ENCODE data around the gene ZNF597.
A peak's percentile ranks its signal among the peaks of the same experiment; 100 is the strongest.

ZNF597 gene

DNA sequence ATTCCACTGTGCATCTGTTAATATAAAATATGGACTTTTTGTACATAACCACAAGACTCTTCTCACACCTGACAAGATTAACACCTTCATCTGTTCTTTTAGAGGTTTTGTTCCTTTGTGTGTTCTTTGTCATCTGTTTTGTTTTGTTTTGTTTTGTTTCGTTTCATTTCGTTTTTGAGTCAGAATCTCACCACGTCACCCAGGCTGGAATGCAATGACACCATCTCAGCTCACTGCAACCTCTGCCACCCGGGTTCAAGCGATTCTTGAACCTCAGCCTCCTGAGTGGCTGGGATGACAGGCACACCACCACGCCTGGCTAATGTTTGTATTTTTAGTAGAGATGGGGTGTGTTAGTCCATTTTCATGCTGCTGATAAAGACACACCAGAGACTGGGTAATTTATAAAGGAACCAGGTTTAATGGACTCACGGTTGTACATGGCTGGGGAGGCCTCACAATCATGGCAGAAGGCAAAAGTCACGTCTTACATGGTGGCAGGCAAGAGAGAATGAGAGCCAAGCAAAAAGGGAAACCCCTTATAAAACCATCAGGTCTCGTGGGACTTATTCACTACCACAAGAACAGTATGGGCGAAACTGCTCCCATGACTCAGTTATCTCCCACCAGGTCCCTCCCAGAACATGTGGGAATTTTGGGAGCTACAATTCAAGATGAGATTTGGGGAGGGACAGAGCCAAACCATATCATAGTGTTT lies 29.7 kb upstream of the ZNF597 start:
- no peaks in the 10 kb centered on the region for H3K27me3 ChIP-seq (ENCODE audit: control insufficient read depth, insufficient read depth, low read length)
- no peak overlapping the region for H3K27ac ChIP-seq (ENCODE audit: low read length)
- H3K4me1 ChIP-seq (ENCODE audit: control insufficient read depth, low read depth, low read length): peaks cover 4% of the 10 kb centered on the region
- no peaks in the 10 kb centered on the region for H3K9me3 ChIP-seq (ENCODE audit: control insufficient read depth, low read depth, low read length)
- H3K36me3 ChIP-seq (ENCODE audit: control insufficient read depth, low read depth, low read length): no peaks in the 10 kb centered on the region
- H3K9ac ChIP-seq (ENCODE audit: low read length): no peak overlapping the region
- H3K4me3 ChIP-seq (ENCODE audit: low read length): no peak overlapping the region

DNA sequence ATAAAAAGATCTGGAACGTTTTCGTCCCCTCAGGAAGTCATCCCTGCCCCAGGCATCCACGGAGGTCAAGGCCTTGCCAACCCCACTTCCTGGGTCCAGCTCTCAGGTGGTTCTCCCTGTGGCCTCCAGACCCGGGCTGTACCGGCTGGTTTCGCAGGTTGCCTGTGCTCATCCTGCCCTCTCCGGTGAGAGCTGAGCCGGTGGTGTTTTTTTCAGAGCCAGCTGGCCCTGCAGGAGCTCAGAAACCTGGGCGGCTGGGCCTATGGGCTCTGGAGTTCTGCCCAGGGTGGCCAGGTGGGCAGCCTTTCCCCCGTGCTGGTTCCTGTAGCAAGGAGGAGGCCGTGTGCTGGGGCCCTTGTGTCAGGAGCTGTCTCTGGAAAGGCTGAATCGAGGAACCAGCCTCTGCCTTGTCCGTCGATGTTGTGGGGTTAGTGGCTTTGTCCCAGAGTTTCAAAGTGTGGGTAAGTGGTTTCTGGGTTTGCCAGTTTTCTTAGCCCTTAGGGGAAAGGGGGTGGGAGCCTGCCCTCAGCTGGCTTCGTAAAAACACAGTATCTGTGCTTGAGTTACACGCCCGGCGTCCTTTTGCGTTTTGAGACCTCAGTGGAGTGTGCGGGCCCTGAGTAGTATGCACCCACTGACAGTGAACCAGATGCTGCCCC lies 28.3 kb upstream of the ZNF597 start:
- Histone ChIP-seq H3K27me3 (ENCODE audit: control insufficient read depth, insufficient read depth, low read length) (no peaks in the 10 kb centered on the region), H3K9ac (ENCODE audit: low read length) (no peak overlapping the region), H3K27ac (ENCODE audit: low read length) (no peak overlapping the region), H3K4me1 (ENCODE audit: control insufficient read depth, low read depth, low read length) (peaks cover 6% of the 10 kb centered on the region), H3K36me3 (ENCODE audit: control insufficient read depth, low read depth, low read length) (no peaks in the 10 kb centered on the region), H3K4me3 (ENCODE audit: low read length) (no peak overlapping the region), H3K9me3 (ENCODE audit: control insufficient read depth, low read depth, low read length) (no peaks in the 10 kb centered on the region)

DNA sequence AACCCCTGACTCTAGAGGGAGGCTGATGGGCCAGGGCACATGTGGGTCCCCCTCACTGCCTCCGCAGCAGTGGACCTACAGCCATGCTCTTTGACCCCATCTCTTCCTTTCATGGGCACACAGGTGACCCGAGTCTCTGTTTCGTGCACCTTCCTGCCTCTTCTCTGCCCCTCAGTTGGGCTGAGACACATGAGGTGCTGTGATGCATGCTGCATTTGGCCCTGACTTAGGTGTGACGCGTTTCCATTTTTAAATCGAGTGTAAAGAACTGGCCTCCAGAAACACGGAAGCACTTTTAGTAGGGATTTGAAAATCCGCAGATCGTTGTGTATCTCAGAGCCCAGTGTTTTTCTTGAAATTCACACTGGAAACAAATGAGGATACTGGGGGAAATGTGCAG lies 27.4 kb upstream of the ZNF597 start:
- Histone ChIP-seq H3K27me3 (ENCODE audit: control insufficient read depth, insufficient read depth, low read length) (no peaks in the 10 kb centered on the region), H3K9me3 (ENCODE audit: control insufficient read depth, low read depth, low read length) (no peaks in the 10 kb centered on the region), H3K4me3 (ENCODE audit: low read length) (no peak overlapping the region), H3K4me1 (ENCODE audit: control insufficient read depth, low read depth, low read length) (peaks cover 6% of the 10 kb centered on the region), H3K36me3 (ENCODE audit: control insufficient read depth, low read depth, low read length) (peaks cover 7% of the 10 kb centered on the region), H3K27ac (ENCODE audit: low read length) (no peak overlapping the region), H3K9ac (ENCODE audit: low read length) (no peak overlapping the region)

DNA sequence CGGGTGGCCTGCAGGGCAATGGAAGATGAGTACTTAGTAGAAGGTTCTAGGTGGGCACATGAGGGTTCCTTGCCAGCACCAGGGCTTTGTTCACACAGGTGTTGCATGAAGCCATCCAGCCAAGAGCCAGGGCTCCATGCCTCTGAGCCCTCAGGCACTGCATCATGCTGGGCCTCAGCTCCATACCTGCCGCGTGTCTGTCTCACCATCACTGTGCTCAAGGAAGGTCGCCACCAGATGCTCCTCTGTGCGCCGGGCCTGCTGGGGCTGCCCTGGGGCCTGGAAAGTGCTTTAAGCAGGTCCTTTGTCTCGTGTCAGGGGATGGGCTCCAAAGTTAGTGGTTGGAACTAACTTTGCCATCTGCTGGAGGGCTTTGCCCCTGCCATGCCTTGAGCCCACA lies 26.4 kb upstream of the ZNF597 start:
- H3K27me3 ChIP-seq (ENCODE audit: control insufficient read depth, insufficient read depth, low read length): no peaks in the 10 kb centered on the region
- H3K27ac ChIP-seq (ENCODE audit: low read length): no peak overlapping the region
- H3K4me1 ChIP-seq (ENCODE audit: control insufficient read depth, low read depth, low read length): peaks cover 6% of the 10 kb centered on the region
- no peaks in the 10 kb centered on the region for H3K9me3 ChIP-seq (ENCODE audit: control insufficient read depth, low read depth, low read length)
- peaks cover 7% of the 10 kb centered on the region for H3K36me3 ChIP-seq (ENCODE audit: control insufficient read depth, low read depth, low read length)
- no peak overlapping the region for H3K9ac ChIP-seq (ENCODE audit: low read length)
- H3K4me3 ChIP-seq (ENCODE audit: low read length): no peak overlapping the region

DNA sequence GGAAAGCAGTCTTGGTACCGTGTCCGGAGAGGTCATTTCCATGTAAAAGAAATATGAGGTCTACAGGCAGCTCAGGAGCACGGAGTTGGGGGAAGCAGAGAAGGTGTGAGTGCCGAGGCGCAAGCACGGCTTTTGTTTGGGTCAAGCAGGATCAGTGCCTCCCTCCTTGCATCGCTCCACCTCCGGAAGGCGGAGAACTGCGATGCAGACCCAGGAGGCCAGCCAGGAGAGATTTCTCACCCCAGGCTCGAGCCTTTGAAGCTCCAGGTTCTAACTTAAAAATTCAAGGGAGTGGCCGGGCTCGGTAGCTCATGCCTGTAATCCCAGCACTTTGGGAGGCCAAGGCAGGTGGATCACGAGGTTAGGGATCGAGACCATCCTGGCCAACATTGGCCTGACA lies 25.2 kb upstream of the ZNF597 start:
- Histone ChIP-seq H3K9ac (ENCODE audit: low read length) (no peak overlapping the region), H3K36me3 (ENCODE audit: control insufficient read depth, low read depth, low read length) (peaks cover 7% of the 10 kb centered on the region), H3K9me3 (ENCODE audit: control insufficient read depth, low read depth, low read length) (no peaks in the 10 kb centered on the region), H3K4me1 (ENCODE audit: control insufficient read depth, low read depth, low read length) (peaks cover 6% of the 10 kb centered on the region), H3K27me3 (ENCODE audit: control insufficient read depth, insufficient read depth, low read length) (no peaks in the 10 kb centered on the region), H3K27ac (ENCODE audit: low read length) (no peak overlapping the region), H3K4me3 (ENCODE audit: low read length) (peak overlapping the region; percentile 21)

DNA sequence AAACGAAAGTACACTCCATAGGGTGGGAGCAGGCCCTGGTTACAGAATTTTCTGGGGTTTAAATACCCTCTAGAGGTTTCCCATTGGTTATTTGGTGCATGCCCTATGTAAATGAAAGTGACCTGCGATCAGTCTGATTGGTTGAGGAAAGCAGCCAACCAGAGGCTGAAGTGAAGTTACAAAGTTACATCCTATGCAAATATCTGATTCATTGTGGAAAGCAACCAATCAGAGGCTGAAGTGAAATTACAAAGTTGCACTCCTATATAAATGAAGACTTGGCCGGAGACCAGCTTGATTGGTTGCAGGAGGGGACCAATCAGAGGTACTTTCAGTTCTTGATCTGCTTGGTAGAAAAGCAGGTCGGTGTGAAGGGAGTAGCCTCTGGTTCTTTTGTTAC lies 24.6 kb upstream of the ZNF597 start:
- H3K36me3 ChIP-seq (ENCODE audit: control insufficient read depth, low read depth, low read length): peaks cover 7% of the 10 kb centered on the region
- no peaks in the 10 kb centered on the region for H3K27me3 ChIP-seq (ENCODE audit: control insufficient read depth, insufficient read depth, low read length)
- H3K9ac ChIP-seq (ENCODE audit: low read length): no peak overlapping the region
- H3K4me1 ChIP-seq (ENCODE audit: control insufficient read depth, low read depth, low read length): peaks cover 6% of the 10 kb centered on the region
- H3K27ac ChIP-seq (ENCODE audit: low read length): no peak overlapping the region
- H3K4me3 ChIP-seq (ENCODE audit: low read length): peak overlapping the region; percentile 21
- H3K9me3 ChIP-seq (ENCODE audit: control insufficient read depth, low read depth, low read length): no peaks in the 10 kb centered on the region

DNA sequence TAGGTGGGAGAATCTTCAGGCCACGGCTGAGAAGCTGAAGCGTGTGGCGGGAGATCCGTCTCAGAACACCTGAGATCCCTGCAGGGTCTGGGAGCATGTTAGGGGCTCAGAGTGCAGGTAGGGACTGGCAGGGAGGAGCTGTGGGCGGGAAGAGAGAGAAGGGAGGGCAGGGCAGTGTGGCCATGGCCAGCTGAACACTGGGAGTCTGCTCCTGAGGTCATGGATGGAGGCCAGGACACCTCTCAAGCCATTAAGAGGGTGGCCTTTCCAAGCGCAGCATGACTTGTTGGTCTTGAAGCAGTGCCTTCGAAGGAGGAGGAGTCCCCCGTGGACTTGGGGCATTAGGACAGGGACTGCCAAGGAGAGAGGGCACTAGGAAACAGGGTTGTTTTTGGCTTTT lies 23.9 kb upstream of the ZNF597 start:
- Histone ChIP-seq H3K27me3 (ENCODE audit: control insufficient read depth, insufficient read depth, low read length) (no peaks in the 10 kb centered on the region), H3K9me3 (ENCODE audit: control insufficient read depth, low read depth, low read length) (no peaks in the 10 kb centered on the region), H3K27ac (ENCODE audit: low read length) (no peak overlapping the region)

DNA sequence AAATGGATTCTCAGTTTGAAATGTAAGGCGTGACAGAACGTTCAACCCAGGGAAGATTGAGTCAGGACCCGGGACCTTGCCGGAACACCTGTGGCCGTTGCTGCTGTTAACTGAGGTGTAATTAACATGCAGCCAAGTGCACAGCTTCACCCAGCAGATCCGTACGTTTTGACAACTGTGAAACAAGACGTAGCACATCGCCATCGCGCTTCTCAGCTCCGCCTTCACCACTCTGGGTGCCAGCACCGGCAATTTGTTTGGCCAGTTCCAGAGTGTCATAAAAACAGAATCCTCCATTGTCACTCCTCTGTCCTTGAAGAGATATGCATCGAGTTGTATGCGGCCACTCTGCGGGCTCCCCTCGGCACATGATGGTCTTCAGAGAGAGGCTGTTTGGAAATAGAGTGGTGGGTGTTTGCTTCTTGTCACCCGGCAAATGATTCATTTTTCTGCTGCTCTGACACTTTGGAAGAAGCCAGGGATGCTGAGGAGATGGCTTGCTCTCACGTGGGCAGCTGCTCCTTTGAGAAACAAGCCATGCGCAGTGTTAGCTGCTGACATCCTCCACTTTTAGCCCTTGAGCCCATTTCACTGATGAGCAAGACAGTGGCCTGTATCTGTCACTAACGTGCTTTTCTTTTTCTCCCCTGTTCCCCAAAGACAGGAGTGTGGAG lies 22.7 kb upstream of the ZNF597 start:
- peaks cover 7% of the 10 kb centered on the region for H3K36me3 ChIP-seq (ENCODE audit: control insufficient read depth, low read depth, low read length)
- H3K27ac ChIP-seq (ENCODE audit: low read length): no peak overlapping the region
- peaks cover 6% of the 10 kb centered on the region for H3K4me1 ChIP-seq (ENCODE audit: control insufficient read depth, low read depth, low read length)
- no peak overlapping the region for H3K4me3 ChIP-seq (ENCODE audit: low read length)
- H3K27me3 ChIP-seq (ENCODE audit: control insufficient read depth, insufficient read depth, low read length): no peaks in the 10 kb centered on the region
- no peaks in the 10 kb centered on the region for H3K9me3 ChIP-seq (ENCODE audit: control insufficient read depth, low read depth, low read length)
- H3K9ac ChIP-seq (ENCODE audit: low read length): no peak overlapping the region

More for the DNA sequence above, 23.9 kb upstream of the ZNF597 start:
- H3K36me3 ChIP-seq (ENCODE audit: control insufficient read depth, low read depth, low read length): peaks cover 7% of the 10 kb centered on the region
- H3K9ac ChIP-seq (ENCODE audit: low read length): no peak overlapping the region
- peaks cover 6% of the 10 kb centered on the region for H3K4me1 ChIP-seq (ENCODE audit: control insufficient read depth, low read depth, low read length)
- H3K4me3 ChIP-seq (ENCODE audit: low read length): no peak overlapping the region

DNA sequence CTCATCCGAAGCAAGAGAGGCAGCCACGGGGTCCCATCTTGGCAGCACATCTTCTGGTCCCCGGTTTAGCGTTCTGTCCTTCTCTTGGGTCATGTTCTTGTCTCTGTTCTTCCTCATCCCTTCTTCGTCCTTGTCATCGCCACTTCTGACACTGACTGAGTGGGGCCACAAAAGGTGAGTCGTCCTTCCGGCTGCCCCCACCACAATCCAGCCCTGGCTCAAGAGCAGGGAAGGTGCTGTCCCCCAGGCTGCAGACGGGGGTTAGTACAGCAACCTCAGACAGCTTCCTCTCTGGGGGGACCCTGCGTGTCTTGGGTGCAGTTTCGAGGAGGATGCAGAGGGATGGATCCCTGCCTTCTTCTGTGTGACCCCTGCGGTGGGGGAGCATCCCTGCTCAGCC lies 22.0 kb upstream of the ZNF597 start:
- Histone ChIP-seq H3K36me3 (ENCODE audit: control insufficient read depth, low read depth, low read length) (peaks cover 7% of the 10 kb centered on the region), H3K9me3 (ENCODE audit: control insufficient read depth, low read depth, low read length) (no peaks in the 10 kb centered on the region), H3K27ac (ENCODE audit: low read length) (no peak overlapping the region), H3K27me3 (ENCODE audit: control insufficient read depth, insufficient read depth, low read length) (no peaks in the 10 kb centered on the region), H3K9ac (ENCODE audit: low read length) (no peak overlapping the region), H3K4me3 (ENCODE audit: low read length) (no peak overlapping the region), H3K4me1 (ENCODE audit: control insufficient read depth, low read depth, low read length) (peaks cover 6% of the 10 kb centered on the region)

DNA sequence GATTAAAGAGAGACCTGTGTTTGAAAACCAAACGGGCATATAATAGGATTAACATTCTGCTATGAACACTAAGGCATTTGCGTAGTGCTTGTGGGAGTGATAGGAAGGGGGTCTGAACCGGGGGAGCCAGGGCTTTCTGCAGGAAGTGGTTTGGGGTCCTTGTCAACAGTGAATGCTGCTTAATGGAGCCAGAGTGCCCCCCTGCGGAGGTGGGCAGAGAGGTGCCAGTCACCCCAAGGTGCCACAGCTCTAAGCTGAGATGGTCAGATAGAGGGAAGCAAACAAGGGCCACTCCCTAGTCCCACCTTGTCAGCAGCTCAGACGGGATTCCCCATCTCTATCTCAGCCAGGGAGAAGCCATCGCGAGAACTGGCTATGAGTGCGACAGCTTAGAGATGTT lies 17.8 kb upstream of the ZNF597 start:
- Histone ChIP-seq H3K36me3 (ENCODE audit: control insufficient read depth, low read depth, low read length) (peaks cover 4% of the 10 kb centered on the region), H3K27ac (ENCODE audit: low read length) (no peak overlapping the region), H3K4me3 (ENCODE audit: low read length) (no peak overlapping the region), H3K27me3 (ENCODE audit: control insufficient read depth, insufficient read depth, low read length) (no peaks in the 10 kb centered on the region), H3K4me1 (ENCODE audit: control insufficient read depth, low read depth, low read length) (peaks cover 15% of the 10 kb centered on the region), H3K9me3 (ENCODE audit: control insufficient read depth, low read depth, low read length) (no peaks in the 10 kb centered on the region), H3K9ac (ENCODE audit: low read length) (no peak overlapping the region)

DNA sequence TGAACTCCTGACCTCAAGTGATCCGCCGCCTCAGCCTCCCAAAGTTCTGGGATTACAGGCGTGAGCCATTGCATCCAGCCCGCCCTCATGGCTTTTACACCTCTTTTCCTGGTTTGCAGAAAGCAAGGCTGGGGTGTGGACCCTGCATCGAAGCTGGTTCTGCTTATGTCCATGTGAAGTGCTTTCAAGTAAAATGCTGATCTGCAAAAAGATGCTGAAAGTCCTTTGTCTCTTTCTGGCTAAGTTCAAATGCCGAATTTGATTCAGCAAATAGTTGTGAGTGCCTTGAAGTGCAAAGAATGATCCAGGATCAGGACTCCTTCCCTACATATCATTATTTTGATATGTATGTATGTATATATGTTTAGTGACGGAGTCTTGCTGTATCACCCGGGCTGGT lies 17.3 kb upstream of the ZNF597 start:
- H3K27me3 ChIP-seq (ENCODE audit: control insufficient read depth, insufficient read depth, low read length): no peaks in the 10 kb centered on the region
- H3K9ac ChIP-seq (ENCODE audit: low read length): no peak overlapping the region
- H3K4me1 ChIP-seq (ENCODE audit: control insufficient read depth, low read depth, low read length): peaks cover 15% of the 10 kb centered on the region
- H3K27ac ChIP-seq (ENCODE audit: low read length): no peak overlapping the region
- no peak overlapping the region for H3K4me3 ChIP-seq (ENCODE audit: low read length)
- H3K36me3 ChIP-seq (ENCODE audit: control insufficient read depth, low read depth, low read length): no peaks in the 10 kb centered on the region
- H3K9me3 ChIP-seq (ENCODE audit: control insufficient read depth, low read depth, low read length): no peaks in the 10 kb centered on the region
